ENCODE results near the gene CIROP. TPM values are rescaled to one million over a fixed set of nuclear protein-coding genes. Genes with fewer than 3 reads are reported as not detected.

Gene CIROP
- total RNA-seq, 1 experiment from 2014 or later: not detected

GRCh38 chr14:23124337-23124954 lies 19.7 kb upstream of the CIROP start:
- CTCF ChIA-PET: no interaction called here
- Histone ChIP-seq H3K79me2 (ENCODE audit: low read depth) (no peaks in the 10 kb centered on the region), H3F3A (ENCODE audit: insufficient read depth, low read depth) (peaks cover under 1% of the 10 kb centered on the region), H3K27me3 (ENCODE audit: insufficient read depth, low read depth) (no peaks in the 10 kb centered on the region), H3K9me3 (ENCODE audit: insufficient read depth, low read depth) (no peaks in the 10 kb centered on the region), H3K4me1 (replicated peaks; ENCODE audit: insufficient read depth) (peaks cover 2% of the 10 kb centered on the region; the same call in 1 of the 2 replicates), H2AFZ (no peak overlapping the region), H3K4me2 (no peak overlapping the region), H3K27ac (no peak overlapping the region), H4K20me1 (ENCODE audit: insufficient read depth) (no peaks in the 10 kb centered on the region), H3K4me3 (no peak overlapping the region), H3K36me3 (ENCODE audit: low read depth) (no peaks in the 10 kb centered on the region), H3K9me2 (ENCODE audit: insufficient read depth) (no peaks in the 10 kb centered on the region)
- POLR2A ChIA-PET (ENCODE audit: unreplicated experiment): no interaction called here
- intact Hi-C loops (cut with micrococcal nuclease; ENCODE audit: unreplicated experiment): loop anchor here (10.0 kb wide), 1 partner anchor 140 kb away; no protein-coding TSS in a partner anchor
- BruUV-seq (replicated peaks): no TSS peak
- DNase-seq: no peak
- TF ChIP-seq EZH2 (IDR thresholded peaks at IDR 0.05; ENCODE audit: low read depth) (no peak), CTCF (conservative IDR thresholded peaks at IDR 0.05) (no peak)

DNA sequence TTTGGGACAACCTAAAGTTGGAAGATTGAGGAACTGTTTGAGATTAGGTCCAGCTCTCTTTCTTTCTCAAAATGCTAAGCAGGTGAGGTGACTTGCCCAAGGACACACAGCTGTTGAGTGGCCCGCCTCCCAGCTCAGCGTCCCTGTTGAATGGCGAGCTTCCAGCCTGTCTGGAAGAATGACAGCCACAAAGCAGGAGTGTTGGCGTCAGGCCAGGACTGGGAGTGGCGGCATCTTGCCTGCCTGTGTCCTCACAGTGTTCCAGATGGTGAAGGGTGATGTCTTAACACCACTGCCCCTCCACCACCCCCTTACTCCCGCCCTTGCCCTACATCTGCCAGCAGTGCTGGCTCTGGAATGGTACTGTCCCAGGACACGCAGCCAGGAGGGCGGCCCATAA lies 18.6 kb upstream of the CIROP start:
- no peaks in the 10 kb centered on the region for H3K4me1 ChIP-seq (replicated peaks; ENCODE audit: insufficient read depth)
- no peaks in the 10 kb centered on the region for H4K20me1 ChIP-seq (ENCODE audit: insufficient read depth)
- DNase-seq: no peak
- H3K9me2 ChIP-seq (ENCODE audit: insufficient read depth): no peaks in the 10 kb centered on the region
- no peak overlapping the region for H3K4me2 ChIP-seq
- no peak overlapping the region for H3K27ac ChIP-seq
- H3K79me2 ChIP-seq (ENCODE audit: low read depth): no peaks in the 10 kb centered on the region
- no peaks in the 10 kb centered on the region for H3F3A ChIP-seq (ENCODE audit: insufficient read depth, low read depth)
- CTCF ChIA-PET: no interaction called here
- no peak overlapping the region for H3K4me3 ChIP-seq
- H3K27me3 ChIP-seq (ENCODE audit: insufficient read depth, low read depth): no peaks in the 10 kb centered on the region
- BruUV-seq (replicated peaks): no TSS peak
- H2AFZ ChIP-seq: no peak overlapping the region
- TF ChIP-seq EZH2 (IDR thresholded peaks at IDR 0.05; ENCODE audit: low read depth) (no peak), CTCF (conservative IDR thresholded peaks at IDR 0.05) (no peak)
- H3K36me3 ChIP-seq (ENCODE audit: low read depth): no peaks in the 10 kb centered on the region
- intact Hi-C loops (cut with micrococcal nuclease; ENCODE audit: unreplicated experiment): loop anchor here (10.0 kb wide), 1 partner anchor 141 kb away; no protein-coding TSS in a partner anchor
- POLR2A ChIA-PET (ENCODE audit: unreplicated experiment): no interaction called here
- H3K9me3 ChIP-seq (ENCODE audit: insufficient read depth, low read depth): no peaks in the 10 kb centered on the region

- Histone ChIP-seq H3K9me3 (ENCODE audit: insufficient read depth, low read depth) (no peaks in the 10 kb centered on the region), H3K27me3 (ENCODE audit: insufficient read depth, low read depth) (no peaks in the 10 kb centered on the region), H3K4me2 (no peak overlapping the region), H2AFZ (no peak overlapping the region), H3K79me2 (ENCODE audit: low read depth) (no peaks in the 10 kb centered on the region), H3K4me3 (no peak overlapping the region), H3F3A (ENCODE audit: insufficient read depth, low read depth) (no peaks in the 10 kb centered on the region), H3K9me2 (ENCODE audit: insufficient read depth) (no peaks in the 10 kb centered on the region), H3K27ac (no peak overlapping the region), H3K4me1 (replicated peaks; ENCODE audit: insufficient read depth) (no peaks in the 10 kb centered on the region), H4K20me1 (ENCODE audit: insufficient read depth) (no peaks in the 10 kb centered on the region), H3K36me3 (ENCODE audit: low read depth) (no peaks in the 10 kb centered on the region)
- no peak for TF ChIP-seq EZH2 (IDR thresholded peaks at IDR 0.05; ENCODE audit: low read depth)
- TF ChIP-seq CTCF (conservative IDR thresholded peaks at IDR 0.05): no peak
- no TSS peak for BruUV-seq (replicated peaks)
- intact Hi-C loops (cut with micrococcal nuclease; ENCODE audit: unreplicated experiment): loop anchor here (10.0 kb wide), 1 partner anchor 143 kb away; no protein-coding TSS in a partner anchor
- ChIA-PET POLR2A (ENCODE audit: unreplicated experiment) (no interaction called here), CTCF (interaction anchor here (1.9 kb wide), 2 partner anchors 60 to 63 kb away, joined by 9 to 13 read pairs; no protein-coding TSS in a partner anchor)
- no peak for DNase-seq
Measured at GRCh38 chr14:23122086-23122485, 17.3 kb upstream of the CIROP start.
